GM13976 (cell line): ENCODE measurements around the gene GJB4.

Source experiments
- DNase-seq: peaks from one replicate; pipeline ENCODE4 v3.0.0; 2012; ENCODE audit warnings: low spot score
- in situ Hi-C: fragments of 300-500 bp; cut with MboI; formaldehyde crosslinking; loops from one replicate; pipeline ENCODE4 v1.12.0; 2022; ENCODE audit warnings: low sequenced_read_pairs, mixed read lengths, inconsistent platforms; ENCODE audit not compliant: unreplicated experiment
- TF ChIP-seq, protein P1 (sequence below): IDR thresholded peaks from 2 replicates; pipeline ENCODE4 v1.5.1; 2012; ENCODE audit warnings: borderline replicate concordance, mild to moderate bottlenecking; ENCODE audit not compliant: insufficient read depth; ENCODE audit errors: extremely low read depth, missing control alignments, control extremely low read depth

Gene GJB4

DNA sequence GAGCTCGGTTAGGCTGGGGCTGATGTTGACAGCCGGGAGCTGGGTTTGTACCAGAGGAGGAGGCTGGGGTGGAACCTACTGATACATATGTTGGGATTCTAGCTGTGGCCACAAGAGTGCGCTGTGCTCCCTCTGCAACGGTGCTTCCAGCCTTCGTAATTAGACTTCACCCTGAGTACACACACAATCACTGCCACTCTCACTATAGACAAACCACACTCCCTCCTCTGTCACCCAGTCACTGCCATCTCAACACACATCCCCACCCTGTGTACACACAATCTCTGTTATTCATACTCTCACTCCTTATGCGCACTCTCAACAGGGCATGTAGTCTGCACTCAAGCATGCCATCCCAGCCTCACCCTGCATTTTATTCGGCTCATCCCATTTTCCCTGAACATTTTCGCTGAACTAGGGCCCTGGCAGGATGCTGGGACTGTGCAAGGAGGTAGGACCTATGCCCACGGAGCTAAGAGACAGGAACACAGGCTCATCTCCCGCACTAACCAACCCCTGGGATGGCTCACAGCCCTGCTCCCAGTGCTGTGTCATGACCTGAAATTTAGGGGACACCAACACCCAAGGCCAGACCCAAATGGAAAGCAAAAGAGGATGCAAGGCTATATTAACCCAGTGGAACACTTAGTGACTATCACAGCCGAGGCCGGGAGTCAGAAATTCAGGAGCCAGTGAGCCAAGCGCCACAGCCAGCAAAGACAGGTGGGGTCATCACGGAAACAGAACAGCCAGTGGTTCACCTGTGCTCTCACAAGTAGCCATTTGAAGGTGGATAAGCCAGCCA is 27.2 kb downstream of the GJB4 start:
- in situ Hi-C loops = loop anchor here (5.0 kb wide), 1 partner anchor 66 kb away; no protein-coding TSS in a partner anchor
- TF ChIP-seq, protein P1, sequence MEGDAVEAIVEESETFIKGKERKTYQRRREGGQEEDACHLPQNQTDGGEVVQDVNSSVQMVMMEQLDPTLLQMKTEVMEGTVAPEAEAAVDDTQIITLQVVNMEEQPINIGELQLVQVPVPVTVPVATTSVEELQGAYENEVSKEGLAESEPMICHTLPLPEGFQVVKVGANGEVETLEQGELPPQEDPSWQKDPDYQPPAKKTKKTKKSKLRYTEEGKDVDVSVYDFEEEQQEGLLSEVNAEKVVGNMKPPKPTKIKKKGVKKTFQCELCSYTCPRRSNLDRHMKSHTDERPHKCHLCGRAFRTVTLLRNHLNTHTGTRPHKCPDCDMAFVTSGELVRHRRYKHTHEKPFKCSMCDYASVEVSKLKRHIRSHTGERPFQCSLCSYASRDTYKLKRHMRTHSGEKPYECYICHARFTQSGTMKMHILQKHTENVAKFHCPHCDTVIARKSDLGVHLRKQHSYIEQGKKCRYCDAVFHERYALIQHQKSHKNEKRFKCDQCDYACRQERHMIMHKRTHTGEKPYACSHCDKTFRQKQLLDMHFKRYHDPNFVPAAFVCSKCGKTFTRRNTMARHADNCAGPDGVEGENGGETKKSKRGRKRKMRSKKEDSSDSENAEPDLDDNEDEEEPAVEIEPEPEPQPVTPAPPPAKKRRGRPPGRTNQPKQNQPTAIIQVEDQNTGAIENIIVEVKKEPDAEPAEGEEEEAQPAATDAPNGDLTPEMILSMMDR = peak; percentile 88
- peak; percentile 85 for DNase-seq

DNA sequence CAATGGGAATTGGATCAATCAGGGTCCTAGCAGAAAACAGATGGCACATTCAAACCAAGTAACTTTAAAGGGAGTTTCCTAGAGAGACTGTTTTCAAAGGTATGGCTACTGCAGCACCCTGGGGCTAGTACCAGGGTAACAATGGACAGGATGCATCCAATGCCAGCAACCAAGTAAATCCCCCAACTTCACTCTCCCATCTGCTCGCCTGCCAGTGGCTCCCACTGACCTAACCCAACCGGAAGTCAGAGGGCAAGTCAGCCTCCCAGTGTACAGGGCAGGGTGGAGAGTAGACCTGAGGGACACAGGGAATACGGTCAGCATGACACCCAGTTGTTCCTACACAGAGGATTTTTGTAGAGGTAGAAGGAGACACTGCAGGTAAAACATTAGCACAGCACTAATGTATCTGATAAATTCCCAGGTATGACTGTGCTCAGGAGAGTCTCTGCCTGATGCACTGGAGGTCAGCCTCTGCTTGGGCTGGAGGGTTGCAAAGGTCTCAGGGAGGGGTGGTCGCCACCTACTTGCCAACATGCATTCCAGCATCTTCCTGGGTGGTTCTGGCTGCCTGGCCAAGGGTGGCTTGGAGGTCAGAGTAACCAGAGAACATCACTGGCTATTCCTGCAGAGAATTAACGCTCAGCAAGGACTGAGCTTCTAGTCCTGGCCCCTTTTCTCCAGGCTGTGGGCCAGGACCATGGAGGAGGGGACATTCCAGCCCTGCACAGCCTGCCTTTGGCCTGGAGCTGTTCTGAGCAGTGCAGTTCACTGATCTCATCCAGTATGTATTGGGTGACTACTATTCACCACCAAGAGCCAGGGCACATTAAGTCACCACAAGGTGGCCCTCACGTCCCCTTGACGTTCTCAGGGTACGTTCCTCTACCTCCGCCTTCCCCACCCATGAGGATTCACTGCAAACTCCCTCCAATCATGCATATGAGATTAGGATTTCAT is 28.2 kb downstream of the GJB4 start:
- in situ Hi-C loops = loop anchor here (5.0 kb wide), 1 partner anchor 65 kb away; no protein-coding TSS in a partner anchor
- DNase-seq = no peak
- TF ChIP-seq, protein P1 = peak; percentile 8

DNA sequence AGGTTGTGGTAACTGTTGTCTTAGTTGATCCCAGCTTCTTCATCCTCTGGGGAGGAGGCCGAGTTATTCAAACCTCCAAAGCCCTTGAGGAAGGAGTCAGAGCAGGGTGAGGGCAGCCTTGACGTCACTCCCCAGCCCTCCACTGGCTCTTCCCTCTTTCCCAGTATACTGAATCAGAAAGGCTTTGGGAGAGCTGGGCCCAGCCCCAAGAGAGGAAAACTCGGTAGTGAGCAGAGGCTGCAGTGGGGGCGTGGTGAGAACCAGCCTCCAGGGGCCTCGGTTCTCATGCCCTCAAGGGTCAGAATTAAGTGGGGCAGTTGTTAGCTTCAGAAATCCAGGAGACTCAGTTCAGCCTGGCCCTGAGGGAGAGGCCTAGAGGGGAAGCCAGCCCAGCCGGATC is 31.4 kb downstream of the GJB4 start:
- no peak for DNase-seq
- TF ChIP-seq, protein P1 = no peak
- in situ Hi-C loops = no loop called here

DNA sequence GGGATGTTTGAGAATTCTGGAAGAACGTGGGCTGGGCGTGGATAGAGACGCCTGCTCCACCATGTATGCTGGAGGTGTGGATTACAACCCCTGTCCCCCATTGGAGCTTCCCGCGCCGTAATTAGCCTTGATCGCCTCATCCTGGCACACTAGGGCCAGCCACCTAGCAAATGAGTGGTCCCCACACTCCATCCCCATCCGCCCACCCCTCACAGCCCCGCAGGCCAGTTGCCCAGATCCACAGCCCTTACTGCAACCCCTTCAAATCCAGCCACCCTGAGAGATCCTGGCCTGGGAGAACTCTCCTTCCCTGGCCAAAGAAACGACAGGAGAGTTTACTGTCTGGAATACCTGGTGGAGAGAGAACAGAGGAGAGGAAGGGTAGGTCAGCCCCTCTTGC is 32.9 kb downstream of the GJB4 start:
- in situ Hi-C loops = no loop called here
- TF ChIP-seq, protein P1 = no peak
- no peak for DNase-seq

DNA sequence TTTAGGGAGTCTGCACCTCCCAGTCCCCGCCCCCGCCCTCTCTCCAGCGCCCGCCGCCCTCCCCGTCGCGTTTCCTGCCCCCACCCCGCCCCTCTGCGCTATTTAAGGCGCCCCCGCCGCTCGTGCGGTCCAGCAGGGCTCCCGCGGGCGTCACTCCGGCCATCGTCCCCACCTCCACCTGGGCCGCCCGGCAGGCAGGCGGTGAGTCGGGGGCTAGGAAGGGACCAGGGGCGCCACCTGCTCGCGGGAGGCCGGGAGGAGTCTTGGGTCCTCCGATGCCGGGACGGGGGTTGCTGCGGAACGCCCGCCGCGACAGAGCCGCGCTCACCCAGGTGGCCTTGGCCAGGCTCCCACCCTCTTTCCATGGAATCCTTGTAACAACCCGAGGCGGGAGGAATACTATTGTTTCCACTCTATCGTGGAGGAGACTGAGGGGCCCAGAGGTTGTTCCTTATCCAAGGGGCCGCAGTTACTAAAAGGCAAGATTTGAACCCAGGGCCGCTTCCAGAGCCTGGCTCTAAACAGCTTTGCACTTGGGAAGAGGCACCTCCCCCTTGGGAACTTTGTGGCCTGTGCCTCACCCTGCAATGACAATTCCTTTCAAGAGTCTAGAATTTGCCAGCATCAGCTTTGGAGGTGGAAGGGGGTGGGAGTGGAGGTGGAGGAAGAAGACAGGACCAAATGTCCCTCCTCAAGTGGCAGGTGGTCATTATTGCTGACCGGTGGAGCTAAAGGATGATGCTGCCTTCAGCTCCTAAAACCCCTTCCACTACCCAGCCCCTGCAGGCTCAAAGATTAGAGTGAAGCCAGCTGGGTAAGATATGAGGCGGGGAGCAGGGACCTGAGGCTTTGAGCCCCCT is 33.6 kb downstream of the GJB4 start, which contains the start of gene GJA4:
TSS of gene GJA4 (plus strand) at position 132 of the 860 bp plus-strand sequence. CDS start 1,215 bp downstream, outside the sequence.
- no peak for DNase-seq
- in situ Hi-C loops = no loop called here
- TF ChIP-seq, protein P1 = no peak

DNA sequence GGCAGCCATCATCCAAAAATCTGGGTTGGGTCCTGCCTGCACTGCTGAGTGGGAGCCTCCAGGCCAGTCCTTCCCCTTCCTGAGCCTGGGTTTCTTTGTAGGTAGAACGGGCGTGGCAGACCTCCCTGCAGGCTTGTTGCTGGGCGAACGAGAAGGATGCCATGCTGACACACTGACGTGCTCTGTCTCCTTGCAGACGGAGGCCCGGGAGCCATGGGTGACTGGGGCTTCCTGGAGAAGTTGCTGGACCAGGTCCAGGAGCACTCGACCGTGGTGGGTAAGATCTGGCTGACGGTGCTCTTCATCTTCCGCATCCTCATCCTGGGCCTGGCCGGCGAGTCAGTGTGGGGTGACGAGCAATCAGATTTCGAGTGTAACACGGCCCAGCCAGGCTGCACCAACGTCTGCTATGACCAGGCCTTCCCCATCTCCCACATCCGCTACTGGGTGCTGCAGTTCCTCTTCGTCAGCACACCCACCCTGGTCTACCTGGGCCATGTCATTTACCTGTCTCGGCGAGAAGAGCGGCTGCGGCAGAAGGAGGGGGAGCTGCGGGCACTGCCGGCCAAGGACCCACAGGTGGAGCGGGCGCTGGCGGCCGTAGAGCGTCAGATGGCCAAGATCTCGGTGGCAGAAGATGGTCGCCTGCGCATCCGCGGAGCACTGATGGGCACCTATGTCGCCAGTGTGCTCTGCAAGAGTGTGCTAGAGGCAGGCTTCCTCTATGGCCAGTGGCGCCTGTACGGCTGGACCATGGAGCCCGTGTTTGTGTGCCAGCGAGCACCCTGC is 34.7 kb downstream of the GJB4 start:
- in situ Hi-C loops = no loop called here
- no peak for DNase-seq
- TF ChIP-seq, protein P1 = no peak
